GM20431 (cell line): ENCODE measurements around the gene SEC14L1.
"Not testable (repeated sequence)": the region's sequence is repeated elsewhere in the genome, so short reads cannot be mapped to it uniquely, and the experiment has no call there.

Source experiments
- in situ Hi-C: fragments of 300-500 bp; cut with MseI, MboI; formaldehyde crosslinking; loops from one replicate; pipeline ENCODE4 v1.15.0; 2020; ENCODE audit warnings: low sequenced_read_pairs; ENCODE audit not compliant: unreplicated experiment

SEC14L1 gene

GRCh38 chr17:77140878-77141767, at the start of gene SEC14L1:
TSS of gene SEC14L1 (plus strand) at chr17:77140969. CDS start at chr17:77143597, 2,628 bp downstream.
- in situ Hi-C loops = loop anchor here (10.0 kb wide), 1 partner anchor 46 kb away; no protein-coding TSS in a partner anchor

- in situ Hi-C loops = loop anchor here (5.0 to 10.0 kb wide), 2 partner anchors 53 to 155 kb away; partner anchors contain the start of gene SEC14L1
These were observed 48.7 kb upstream of the SEC14L1 start for GRCh38 chr17:77092025-77092424.

- in situ Hi-C loops = loop anchor here (10.0 kb wide), 1 partner anchor 49 kb away; the partner anchor contains the start of gene SEC14L1
These were observed 45.3 kb upstream of the SEC14L1 start for GRCh38 chr17:77095461-77095860.

- in situ Hi-C loops = loop anchor here (10.0 kb wide), 1 partner anchor 48 kb away; the partner anchor contains the start of gene SEC14L1
These were observed 44.1 kb upstream of the SEC14L1 start for GRCh38 chr17:77096570-77097214.

DNA sequence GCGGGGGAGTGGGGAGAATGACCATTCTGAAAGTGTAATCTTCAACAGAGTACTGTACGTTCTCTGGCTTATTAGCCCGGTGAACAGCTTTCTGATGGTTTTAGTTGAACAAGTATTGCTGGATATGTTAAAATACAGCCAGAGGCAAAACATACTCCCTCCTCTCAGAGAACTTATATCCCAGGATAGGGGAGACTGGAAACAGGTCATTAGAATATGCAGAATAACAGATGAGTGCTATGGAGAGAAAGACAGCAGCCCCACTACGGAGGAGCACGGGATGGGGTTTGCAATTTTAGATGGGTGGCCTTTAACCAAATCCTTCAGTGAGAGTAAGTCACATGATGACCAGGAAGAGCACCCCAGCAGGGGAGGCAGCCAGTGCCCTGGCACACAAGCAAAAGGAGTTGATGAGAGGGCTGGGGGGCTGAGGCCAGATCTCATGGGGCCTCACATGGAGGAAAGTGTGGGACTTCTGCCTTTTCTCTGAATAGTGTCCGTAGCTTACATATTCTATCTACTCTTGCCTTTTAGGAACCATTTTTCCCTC, 43.1 kb upstream of the SEC14L1 start:
- in situ Hi-C loops = loop anchor here (10.0 kb wide), 1 partner anchor 47 kb away; the partner anchor contains the start of gene SEC14L1

- in situ Hi-C loops = loop anchor here (10.0 kb wide), 1 partner anchor 46 kb away; the partner anchor contains the start of gene SEC14L1
These were observed 41.8 kb upstream of the SEC14L1 start for GRCh38 chr17:77098884-77099545.

GRCh38 chr17:77099997-77100396, 40.8 kb upstream of the SEC14L1 start:
- in situ Hi-C loops = loop anchor here (10.0 kb wide), 1 partner anchor 45 kb away; the partner anchor contains the start of gene SEC14L1

DNA sequence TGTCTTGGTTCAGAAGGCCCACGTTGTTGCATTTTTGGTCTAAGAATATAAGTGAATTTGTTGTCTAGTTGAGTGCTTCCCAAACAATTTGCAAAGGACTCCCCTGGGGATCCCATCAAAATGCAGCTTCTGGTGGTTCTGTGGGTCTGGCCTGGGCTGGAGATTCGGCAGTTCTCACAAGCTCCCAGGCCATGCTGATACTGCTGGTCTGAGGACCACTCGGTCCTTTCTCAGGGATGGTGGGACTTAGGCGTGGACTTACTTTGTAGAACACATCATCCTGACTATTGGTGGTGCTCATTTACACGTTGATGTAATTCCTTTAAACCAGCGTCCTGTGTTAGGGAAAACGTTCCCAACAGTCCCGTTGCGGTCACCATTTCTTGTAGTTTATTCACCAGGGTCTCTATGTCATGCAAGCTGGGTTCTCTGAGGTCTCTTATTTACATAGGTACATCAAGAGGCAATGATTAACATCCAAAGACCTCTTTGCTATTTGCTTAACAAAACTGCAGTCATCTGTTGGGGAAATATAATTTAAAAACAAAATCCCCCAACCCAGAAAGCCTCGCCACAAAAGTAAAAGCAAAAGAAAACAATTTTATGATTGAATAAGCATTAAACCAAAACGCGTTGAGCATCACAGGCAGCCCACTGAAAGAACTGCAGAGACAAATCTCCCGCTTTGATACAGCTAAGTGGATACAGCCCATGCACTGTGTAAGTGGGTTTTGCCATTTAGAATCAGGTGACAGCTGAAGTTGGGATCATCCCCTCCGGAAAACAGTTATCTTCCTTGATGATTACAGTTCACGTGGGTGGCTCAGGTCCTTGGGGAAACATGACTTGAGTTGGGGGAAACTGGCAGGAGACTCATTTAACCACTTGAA, 39.0 kb upstream of the SEC14L1 start:
- in situ Hi-C loops = no loop called here

DNA sequence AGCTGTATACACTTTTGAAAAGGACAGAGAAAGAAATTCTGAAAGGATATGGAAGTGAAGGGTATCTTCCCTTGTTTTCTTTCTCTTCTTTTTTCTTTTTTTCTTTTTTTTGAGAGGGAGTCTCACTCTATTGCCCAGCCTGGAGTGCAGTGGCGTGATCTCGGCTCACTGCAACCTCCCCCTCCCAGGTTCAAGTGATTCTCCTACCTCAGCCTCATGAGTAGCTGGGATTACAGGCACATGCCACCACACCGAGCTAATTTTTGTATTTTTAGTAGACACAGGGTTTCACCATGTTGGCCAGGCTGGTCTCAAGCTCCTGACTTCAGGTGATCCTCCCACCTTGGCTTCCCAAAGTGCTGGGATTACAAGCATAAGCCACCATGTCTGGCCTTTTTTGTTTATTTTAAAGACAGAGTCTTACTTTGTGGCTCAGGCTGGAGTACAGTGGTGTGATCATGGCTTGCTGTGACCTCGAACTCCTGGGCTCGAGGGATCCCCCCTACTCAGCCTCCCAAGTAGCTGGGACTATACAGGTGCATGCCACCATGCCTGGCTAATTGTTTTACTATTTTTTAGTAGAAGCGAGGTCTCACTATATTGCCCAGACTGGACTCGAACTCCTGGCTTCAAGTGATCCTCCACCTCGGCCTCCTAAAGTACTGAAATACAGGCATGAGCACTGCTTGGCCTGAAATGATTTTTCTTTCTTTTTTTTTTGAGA, 38.2 kb upstream of the SEC14L1 start:
- in situ Hi-C loops = not testable (repeated sequence)

- in situ Hi-C loops = no loop called here
These were observed 35.1 kb upstream of the SEC14L1 start for GRCh38 chr17:77105706-77106105.

DNA sequence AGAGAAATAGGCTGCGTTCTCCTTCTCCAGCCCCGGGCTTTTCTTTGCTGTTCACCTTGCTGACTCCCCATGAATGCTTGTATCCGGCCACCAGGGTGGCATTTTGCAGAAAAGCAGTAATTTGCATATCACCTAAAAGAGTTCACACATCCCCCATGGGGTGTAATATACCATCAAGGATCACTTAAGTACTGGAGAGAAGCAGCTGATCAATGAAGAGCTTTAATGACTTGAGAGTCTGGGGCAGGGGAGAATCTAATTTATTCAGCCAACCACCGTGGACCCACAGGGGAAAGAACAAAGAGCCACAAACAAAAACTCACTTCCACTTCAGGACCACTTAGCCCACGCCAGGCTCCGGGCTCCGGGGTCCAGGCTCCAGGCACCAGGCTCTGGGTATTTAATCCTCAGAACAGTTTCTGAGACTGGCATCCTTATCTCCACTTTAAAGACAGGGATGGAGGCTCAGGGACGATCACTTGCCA, 33.9 kb upstream of the SEC14L1 start:
- in situ Hi-C loops = no loop called here

DNA sequence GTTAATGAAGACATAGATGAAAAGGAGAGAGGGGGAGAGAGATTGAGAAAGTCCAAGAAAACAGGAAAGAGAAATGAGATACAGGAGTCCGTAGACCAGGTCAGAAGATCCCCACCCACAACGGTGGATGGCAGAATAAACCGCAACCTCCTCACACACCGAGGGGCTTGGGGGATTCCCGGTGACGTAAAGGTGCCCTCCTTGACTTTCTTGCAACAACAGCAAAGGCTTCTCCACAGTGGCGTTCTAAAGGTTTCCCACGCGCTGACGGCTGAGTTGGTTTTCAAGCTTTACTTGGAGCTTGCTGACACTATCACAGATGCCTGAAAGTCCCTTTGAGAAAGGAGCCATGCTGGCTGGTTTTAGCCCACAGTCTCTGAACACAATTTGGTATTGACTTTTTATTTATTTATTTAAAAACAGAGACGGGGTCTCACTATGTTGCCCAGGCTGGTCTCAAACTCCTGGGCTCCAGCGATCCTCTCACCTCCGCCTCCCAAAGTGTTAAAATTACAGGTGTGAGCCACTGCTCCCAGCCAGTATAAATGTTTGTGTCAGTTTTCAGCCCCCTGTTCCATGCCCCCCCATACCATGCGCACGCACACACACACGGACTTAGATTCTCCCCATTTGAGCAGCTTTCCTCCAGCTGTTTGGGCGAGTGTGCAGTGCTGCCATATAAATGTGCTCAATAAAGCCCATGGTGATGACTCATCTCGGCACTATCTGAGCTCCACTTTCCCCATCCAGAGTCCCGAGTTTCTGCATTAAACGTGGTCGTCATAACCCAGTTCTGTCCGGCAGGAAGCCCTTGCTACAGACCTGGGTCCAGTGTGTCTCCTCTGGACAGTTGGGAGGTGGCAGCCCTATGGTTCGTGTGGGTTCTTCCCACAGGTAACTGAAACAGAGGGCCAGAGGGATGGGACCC, 33.0 kb upstream of the SEC14L1 start:
- in situ Hi-C loops = no loop called here

DNA sequence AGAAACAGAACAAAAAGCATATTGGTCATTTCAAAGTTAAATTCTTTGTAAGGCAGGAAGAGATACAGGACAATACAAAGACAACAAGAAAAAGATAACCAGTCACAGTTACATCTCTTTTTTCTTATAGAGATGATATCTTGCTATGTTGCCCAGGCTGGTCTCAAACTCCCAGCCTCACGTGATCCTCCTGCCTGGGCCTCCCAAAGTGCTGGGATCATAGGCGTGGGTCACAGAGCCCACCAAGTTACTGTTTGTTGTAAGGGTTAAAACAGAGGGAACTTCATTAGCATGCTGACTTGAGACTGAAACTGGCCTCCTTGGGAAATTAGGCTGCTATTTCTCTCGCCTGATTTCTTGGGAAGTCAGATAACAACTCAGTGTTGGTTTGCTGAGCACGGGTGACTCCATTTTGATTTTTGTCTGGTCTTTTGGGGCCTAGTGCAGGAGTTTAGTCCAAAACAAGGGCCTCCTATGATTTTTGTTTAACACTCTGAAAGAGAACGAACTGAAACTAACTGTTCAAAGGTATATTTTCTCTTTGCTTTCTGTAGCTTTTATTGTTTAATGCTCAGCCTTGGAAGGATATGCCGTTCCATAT, 31.5 kb upstream of the SEC14L1 start:
- in situ Hi-C loops = no loop called here

- in situ Hi-C loops = no loop called here
These were observed 30.9 kb upstream of the SEC14L1 start for GRCh38 chr17:77109764-77110359.

DNA sequence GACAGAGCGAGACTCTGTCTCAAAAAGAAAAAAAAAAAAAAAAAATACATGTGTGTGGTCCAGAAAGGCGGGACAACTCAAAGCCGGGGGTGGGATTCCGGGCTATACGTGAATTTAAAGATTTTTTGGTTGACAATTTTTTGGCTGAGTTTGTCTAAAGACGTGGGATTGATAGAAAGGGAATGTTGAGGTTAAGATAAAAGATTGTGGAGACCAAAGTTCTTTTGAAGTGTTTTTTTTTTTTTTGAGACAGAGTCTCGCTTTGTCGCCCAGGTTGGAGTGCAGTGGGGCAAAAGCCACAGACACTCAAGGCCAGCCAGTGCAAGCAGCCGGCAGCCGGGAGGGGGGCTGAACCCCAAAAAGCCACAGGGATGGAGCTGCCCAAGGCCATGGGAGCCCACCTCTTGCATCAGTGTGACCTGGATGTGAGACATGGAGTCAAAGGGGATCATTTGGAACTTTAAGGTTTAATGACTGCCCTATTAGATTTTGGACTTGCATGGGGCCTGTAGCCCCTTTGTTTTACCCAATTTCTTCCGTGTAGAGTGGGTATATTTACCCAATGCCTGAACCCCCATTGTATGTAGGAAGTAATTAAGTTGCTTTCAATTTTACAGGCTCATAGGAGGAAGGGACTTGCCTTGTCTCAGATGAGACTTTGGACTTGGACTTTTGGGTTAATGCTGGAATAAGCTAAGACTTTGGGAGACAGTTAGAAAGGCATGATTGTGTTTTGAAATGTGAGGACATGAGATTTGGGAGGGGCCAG, 29.4 kb upstream of the SEC14L1 start:
- in situ Hi-C loops = not testable (repeated sequence)

DNA sequence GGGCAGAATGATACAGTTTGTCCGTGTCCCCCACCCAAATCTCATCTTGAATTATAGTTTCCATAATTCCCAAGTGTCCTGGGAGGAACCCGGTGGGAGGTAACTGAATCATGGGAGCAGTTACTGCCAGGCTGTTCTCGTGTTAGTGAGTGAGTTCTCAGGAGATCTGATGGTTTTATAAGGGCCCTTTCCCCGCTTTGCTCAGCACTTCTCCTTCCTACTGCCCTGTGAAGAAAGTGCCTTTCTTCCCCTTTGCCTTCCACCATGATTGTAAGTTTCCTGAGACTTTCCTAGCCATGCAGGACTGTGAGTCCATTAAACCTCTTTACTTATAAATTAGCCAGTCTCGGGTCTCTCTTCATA, 28.9 kb upstream of the SEC14L1 start:
- in situ Hi-C loops = no loop called here
